Activated naive CD4-positive, alpha-beta T cell treated with anti-CD3 and anti-CD28 coated beads for 36 hours (primary cell): ENCODE measurements around the gene TENT5C. TPM values are rescaled to one million over a fixed set of nuclear protein-coding genes. Genes with fewer than 3 reads are reported as not detected.

Experiments
- CTCF ChIA-PET: fragments of 350-600 bp; sonication (Branson Sonifier 250); formaldehyde crosslinking; loops from one replicate; lab custom pipeline; 2021; ENCODE audit warnings: antibody characterized with exemption; lab: Charles Lee
- DNase-seq: peaks from one replicate; pipeline ENCODE4 v3.0.0-alpha.2; 2020
- H3K27ac Mint-ChIP-seq: one replicate; pipeline ENCODE4 v1.8.0; 2021; ENCODE audit warnings: mild to moderate bottlenecking, mixed read lengths
- H3K27me3 Mint-ChIP-seq: one replicate; pipeline ENCODE4 v1.8.0; 2021; ENCODE audit warnings: low read depth, mixed read lengths
- H3K36me3 Mint-ChIP-seq: one replicate; pipeline ENCODE4 v1.8.0; 2021; ENCODE audit warnings: low read depth, mixed read lengths
- H3K4me1 Mint-ChIP-seq: one replicate; pipeline ENCODE4 v1.8.0; 2021; ENCODE audit warnings: low read depth, mixed read lengths
- H3K4me3 Mint-ChIP-seq: one replicate; pipeline ENCODE4 v1.8.0; 2021; ENCODE audit warnings: mild to moderate bottlenecking, moderate library complexity, mixed read lengths
- H3K9me3 Mint-ChIP-seq: one replicate; pipeline ENCODE4 v1.8.0; 2021; ENCODE audit warnings: mixed read lengths
- intact Hi-C: fragments of 100-400 bp; cut with micrococcal nuclease; formaldehyde crosslinking; loops from one replicate; pipeline ENCODE4 v1.15.1; 2023
- total RNA-seq, 2 experiments: library from RNA; stranded (reverse); gene quantifications; one replicate each; pipeline ENCODE4 v1.2.3, GENCODE V29; 2021

TENT5C gene
- total RNA-seq, 2 experiments from 2014 or later: 10.7 to 11.2 TPM

GRCh38 chr1:117610036-117610435, 4.2 kb downstream of the TENT5C start:
- Mint-ChIP-seq H3K9me3 (no peaks in the 10 kb centered on the region), H3K4me1 (peaks cover 45% of the 10 kb centered on the region), H3K36me3 (peaks cover 4% of the 10 kb centered on the region), H3K27ac (no peak overlapping the region), H3K4me3 (no peak overlapping the region), H3K27me3 (peaks cover 8% of the 10 kb centered on the region)
- CTCF ChIA-PET: interaction anchor here (1.3 to 3.1 kb wide), 3 partner anchors 8 to 145 kb away, joined by 3 to 12 read pairs (median 3); no protein-coding TSS in a partner anchor
- no peak for DNase-seq
- intact Hi-C loops: no loop called here

- DNase-seq: no peak
- Mint-ChIP-seq H3K4me3 (no peak overlapping the region), H3K36me3 (peaks cover 4% of the 10 kb centered on the region), H3K9me3 (no peaks in the 10 kb centered on the region), H3K4me1 (peaks cover 56% of the 10 kb centered on the region), H3K27ac (no peak overlapping the region), H3K27me3 (peaks cover 8% of the 10 kb centered on the region)
- CTCF ChIA-PET: interaction anchor here (0.8 to 3.1 kb wide), 4 partner anchors 38 to 143 kb away, joined by 3 to 12 read pairs (median 3); no protein-coding TSS in a partner anchor
- intact Hi-C loops: no loop called here
These were observed 5.3 kb downstream of the TENT5C start for GRCh38 chr1:117611121-117611601.

DNA sequence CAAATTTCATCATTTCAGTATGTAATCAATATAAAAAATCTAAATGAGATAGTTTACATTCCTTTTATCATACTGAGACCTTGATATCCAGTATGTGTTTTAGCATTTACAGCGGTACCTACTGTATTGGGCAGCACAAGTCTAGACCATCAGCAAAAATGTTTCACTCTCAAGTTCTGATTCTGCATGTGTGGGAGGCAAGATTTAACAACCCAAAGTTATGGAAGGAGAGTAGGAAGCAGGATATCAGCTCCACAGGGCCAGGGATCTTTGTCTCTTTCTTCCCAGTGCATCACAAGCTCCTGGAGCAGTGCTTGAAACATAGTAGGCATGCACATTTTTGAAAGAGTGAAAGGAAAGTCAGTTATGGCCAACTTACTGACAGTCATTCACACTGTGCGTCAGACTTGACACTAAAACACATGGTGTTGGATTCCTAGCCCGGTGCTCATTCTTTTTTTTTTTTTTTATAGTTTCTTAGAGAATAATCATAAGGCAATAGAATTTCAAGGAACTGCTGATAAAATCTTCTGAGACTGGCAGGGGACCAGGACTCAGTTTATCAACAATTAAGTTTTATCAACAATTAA, 6.1 kb downstream of the TENT5C start:
- intact Hi-C loops: no loop called here
- no peaks in the 10 kb centered on the region for H3K9me3 Mint-ChIP-seq
- CTCF ChIA-PET: interaction anchor here (0.8 to 3.1 kb wide), 6 partner anchors 31 to 146 kb away, joined by 3 to 12 read pairs (median 3); no protein-coding TSS in a partner anchor

GRCh38 chr1:117612517-117613248, 6.8 kb downstream of the TENT5C start:
- H3K9me3 Mint-ChIP-seq: no peaks in the 10 kb centered on the region
- H3K4me1 Mint-ChIP-seq: peaks cover 49% of the 10 kb centered on the region
- H3K36me3 Mint-ChIP-seq: peaks cover 4% of the 10 kb centered on the region
- no peak overlapping the region for H3K27ac Mint-ChIP-seq
- intact Hi-C loops: no loop called here
- no peak overlapping the region for H3K4me3 Mint-ChIP-seq
- DNase-seq: no peak
- peaks cover 8% of the 10 kb centered on the region for H3K27me3 Mint-ChIP-seq
- CTCF ChIA-PET: interaction anchor here (1.0 to 3.1 kb wide), 4 partner anchors 22 to 145 kb away, joined by 3 to 12 read pairs (median 4); no protein-coding TSS in a partner anchor

More for the DNA sequence above, 6.1 kb downstream of the TENT5C start:
- Mint-ChIP-seq H3K4me1 (peaks cover 56% of the 10 kb centered on the region), H3K36me3 (peaks cover 4% of the 10 kb centered on the region), H3K27ac (no peak overlapping the region), H3K27me3 (peaks cover 8% of the 10 kb centered on the region), H3K4me3 (no peak overlapping the region)
- DNase-seq: no peak

- H3K4me1 Mint-ChIP-seq: peaks cover 50% of the 10 kb centered on the region
- H3K27ac Mint-ChIP-seq: no peak overlapping the region
- CTCF ChIA-PET: interaction anchor here (0.8 to 3.1 kb wide), 5 partner anchors 22 to 145 kb away, joined by 3 to 12 read pairs (median 3); no protein-coding TSS in a partner anchor
- H3K9me3 Mint-ChIP-seq: no peaks in the 10 kb centered on the region
- intact Hi-C loops: no loop called here
- no peak overlapping the region for H3K4me3 Mint-ChIP-seq
- peaks cover 5% of the 10 kb centered on the region for H3K27me3 Mint-ChIP-seq
- no peak for DNase-seq
- H3K36me3 Mint-ChIP-seq: peaks cover 4% of the 10 kb centered on the region
These were observed 7.6 kb downstream of the TENT5C start for GRCh38 chr1:117613249-117613968.

- Mint-ChIP-seq H3K9me3 (no peaks in the 10 kb centered on the region), H3K4me1 (peaks cover 49% of the 10 kb centered on the region), H3K36me3 (peaks cover 2% of the 10 kb centered on the region), H3K4me3 (no peak overlapping the region), H3K27me3 (peaks cover 5% of the 10 kb centered on the region), H3K27ac (no peak overlapping the region)
- DNase-seq: no peak
- intact Hi-C loops: no loop called here
- CTCF ChIA-PET: interaction anchor here (0.8 to 1.4 kb wide), 2 partner anchors 23 to 79 kb away, joined by 3 to 6 read pairs; no protein-coding TSS in a partner anchor
These were observed 8.3 kb downstream of the TENT5C start for GRCh38 chr1:117613969-117614729.

- intact Hi-C loops: loop anchor here (1.0 kb wide), 2 partner anchors 9 to 49 kb away; partner anchors contain the start of gene TENT5C
- H3K27ac Mint-ChIP-seq: no peak overlapping the region
- H3K27me3 Mint-ChIP-seq: peaks cover 5% of the 10 kb centered on the region
- DNase-seq: peak; percentile 68
- no peaks in the 10 kb centered on the region for H3K36me3 Mint-ChIP-seq
- CTCF ChIA-PET: no interaction called here
- H3K4me1 Mint-ChIP-seq: peaks cover 52% of the 10 kb centered on the region
- no peaks in the 10 kb centered on the region for H3K9me3 Mint-ChIP-seq
- no peak overlapping the region for H3K4me3 Mint-ChIP-seq
These were observed 9.6 kb downstream of the TENT5C start for GRCh38 chr1:117615474-117615873.

DNA sequence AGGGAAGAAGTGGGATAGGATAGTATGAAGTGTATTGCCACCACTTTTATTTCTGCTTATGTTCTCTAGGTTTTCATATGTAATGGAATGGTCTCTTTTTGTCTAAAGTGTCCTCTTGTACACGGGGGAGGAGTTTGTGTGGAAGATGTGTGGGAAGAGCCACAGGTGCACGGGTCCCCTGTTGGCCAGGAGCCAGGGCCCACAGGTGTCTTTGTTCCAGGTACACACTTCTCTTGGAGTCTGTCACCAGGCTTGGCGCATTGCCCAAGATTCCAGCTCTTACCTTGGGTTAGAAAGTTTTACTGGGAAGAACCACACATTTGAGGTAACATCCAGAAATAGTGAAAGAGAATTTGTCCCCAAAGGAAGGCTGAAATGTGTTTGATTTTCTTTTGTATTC, 10.5 kb downstream of the TENT5C start:
- H3K4me1 Mint-ChIP-seq: peaks cover 52% of the 10 kb centered on the region
- no peak for DNase-seq
- no peaks in the 10 kb centered on the region for H3K9me3 Mint-ChIP-seq
- no peak overlapping the region for H3K4me3 Mint-ChIP-seq
- intact Hi-C loops: no loop called here
- CTCF ChIA-PET: interaction anchor here (1.1 kb wide), 1 partner anchor 59 kb away, joined by 4 read pairs; no protein-coding TSS in a partner anchor
- peaks cover 5% of the 10 kb centered on the region for H3K27me3 Mint-ChIP-seq
- H3K36me3 Mint-ChIP-seq: no peaks in the 10 kb centered on the region
- H3K27ac Mint-ChIP-seq: no peak overlapping the region

- CTCF ChIA-PET: interaction anchor here (0.6 to 1.1 kb wide), 2 partner anchors 57 to 58 kb away, joined by 4 to 5 read pairs; no protein-coding TSS in a partner anchor
- H3K9me3 Mint-ChIP-seq: no peaks in the 10 kb centered on the region
- H3K4me3 Mint-ChIP-seq: no peak overlapping the region
- H3K4me1 Mint-ChIP-seq: peaks cover 51% of the 10 kb centered on the region
- intact Hi-C loops: no loop called here
- no peak overlapping the region for H3K27ac Mint-ChIP-seq
- H3K36me3 Mint-ChIP-seq: no peaks in the 10 kb centered on the region
- DNase-seq: no peak
- H3K27me3 Mint-ChIP-seq: peaks cover 3% of the 10 kb centered on the region
These were observed 11.1 kb downstream of the TENT5C start for GRCh38 chr1:117616967-117617366.

GRCh38 chr1:117618450-117619122, 12.7 kb downstream of the TENT5C start:
- intact Hi-C loops: loop anchor here (1.0 to 2.0 kb wide), 2 partner anchors 14 to 38 kb away; no protein-coding TSS in a partner anchor
- H3K27ac Mint-ChIP-seq: no peak overlapping the region
- H3K36me3 Mint-ChIP-seq: peaks cover 14% of the 10 kb centered on the region
- H3K9me3 Mint-ChIP-seq: no peaks in the 10 kb centered on the region
- no peak for DNase-seq
- CTCF ChIA-PET: interaction anchor here (0.8 to 1.3 kb wide), 3 partner anchors 9 to 136 kb away, joined by 3 to 4 read pairs (median 4); no protein-coding TSS in a partner anchor
- H3K27me3 Mint-ChIP-seq: peaks cover 3% of the 10 kb centered on the region
- H3K4me1 Mint-ChIP-seq: peaks cover 40% of the 10 kb centered on the region
- no peak overlapping the region for H3K4me3 Mint-ChIP-seq

- intact Hi-C loops: no loop called here
- peaks cover 23% of the 10 kb centered on the region for H3K36me3 Mint-ChIP-seq
These were observed 14.6 kb downstream of the TENT5C start for GRCh38 chr1:117620440-117620839.

More at GRCh38 chr1:117620440-117620839, 14.6 kb downstream of the TENT5C start:
- Mint-ChIP-seq H3K27ac (no peak overlapping the region), H3K27me3 (no peaks in the 10 kb centered on the region), H3K9me3 (no peaks in the 10 kb centered on the region), H3K4me3 (no peak overlapping the region), H3K4me1 (peaks cover 23% of the 10 kb centered on the region)
- CTCF ChIA-PET: interaction anchor here (1.1 to 2.4 kb wide), 4 partner anchors 22 to 139 kb away, joined by 3 to 7 read pairs (median 3); no protein-coding TSS in a partner anchor
- no peak for DNase-seq
